Measurements from ENCODE around the gene ASTN2. TPM values are rescaled to one million over a fixed set of nuclear protein-coding genes. Genes with fewer than 3 reads are reported as not detected.

Gene ASTN2
- total RNA-seq, 1 donor from 2014 or later: 15.9 TPM

GRCh38 chr9:116574027-116574679, 840.7 kb downstream of the ASTN2 start:
- H3K27ac Mint-ChIP-seq: no peak overlapping the region

DNA sequence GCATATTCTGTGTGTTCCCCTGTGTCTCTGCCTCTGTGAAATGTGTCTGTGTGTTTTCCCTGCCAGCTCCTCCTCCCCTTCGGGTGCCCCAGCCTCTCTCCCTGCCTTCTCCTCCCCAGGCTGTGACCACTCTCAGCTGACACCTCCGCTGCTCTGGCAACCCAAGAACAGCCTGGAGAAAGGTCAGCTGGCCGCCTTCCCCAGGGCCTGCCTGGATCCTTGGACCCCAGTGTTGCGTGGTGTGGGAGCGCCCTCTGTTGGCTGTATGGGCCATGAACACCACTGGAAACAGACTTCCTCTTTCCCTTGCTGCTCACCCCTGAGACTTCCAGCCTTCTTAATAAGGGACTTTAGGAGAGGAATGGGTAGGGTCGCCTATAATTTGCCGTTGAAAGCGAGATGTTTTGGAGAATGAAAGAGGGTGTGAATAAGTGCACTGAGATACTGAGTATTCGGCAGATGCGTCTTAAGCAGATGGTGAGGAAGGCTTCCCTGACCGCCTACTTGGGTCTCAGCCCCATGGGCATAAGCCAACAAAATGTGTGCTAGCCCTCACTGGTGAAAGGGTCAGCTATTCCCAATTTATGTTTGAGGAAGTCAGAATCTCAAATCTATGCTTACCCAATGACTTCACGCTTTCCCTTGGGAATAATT, 842.6 kb downstream of the ASTN2 start:
- peak; percentile 99 for TF ChIP-seq CTCF (conservative IDR thresholded peaks at IDR 0.05)
- no peak overlapping the region for H3K4me3 Mint-ChIP-seq
- DNase-seq (ENCODE audit: extremely low spot score, unreplicated experiment): peak; percentile 81
- no peak overlapping the region for H3K27ac Mint-ChIP-seq
- no peaks in the 10 kb centered on the region for H3K27me3 Mint-ChIP-seq
- no peaks in the 10 kb centered on the region for H3K9me3 Mint-ChIP-seq
- no peaks in the 10 kb centered on the region for H3K36me3 Mint-ChIP-seq
- H3K4me1 Mint-ChIP-seq (ENCODE audit: unreplicated experiment): peaks cover 12% of the 10 kb centered on the region

More at GRCh38 chr9:116574027-116574679, 840.7 kb downstream of the ASTN2 start:
- no peak for DNase-seq (ENCODE audit: extremely low spot score, unreplicated experiment)
- H3K4me3 Mint-ChIP-seq: no peak overlapping the region
- H3K9me3 Mint-ChIP-seq: no peaks in the 10 kb centered on the region
- peaks cover 4% of the 10 kb centered on the region for H3K27me3 Mint-ChIP-seq
- no peaks in the 10 kb centered on the region for H3K36me3 Mint-ChIP-seq
- no peak for TF ChIP-seq CTCF (conservative IDR thresholded peaks at IDR 0.05)
- H3K4me1 Mint-ChIP-seq (ENCODE audit: unreplicated experiment): peaks cover 12% of the 10 kb centered on the region

- Mint-ChIP-seq H3K36me3 (peaks cover 3% of the 10 kb centered on the region), H3K27ac (no peak overlapping the region), H3K4me3 (no peak overlapping the region), H3K4me1 (ENCODE audit: unreplicated experiment) (peaks cover 5% of the 10 kb centered on the region), H3K27me3 (no peaks in the 10 kb centered on the region), H3K9me3 (peaks cover 5% of the 10 kb centered on the region)
- DNase-seq (ENCODE audit: extremely low spot score, unreplicated experiment): no peak
- TF ChIP-seq CTCF (conservative IDR thresholded peaks at IDR 0.05): no peak
These were observed 845.7 kb downstream of the ASTN2 start for GRCh38 chr9:116569111-116569510.

DNA sequence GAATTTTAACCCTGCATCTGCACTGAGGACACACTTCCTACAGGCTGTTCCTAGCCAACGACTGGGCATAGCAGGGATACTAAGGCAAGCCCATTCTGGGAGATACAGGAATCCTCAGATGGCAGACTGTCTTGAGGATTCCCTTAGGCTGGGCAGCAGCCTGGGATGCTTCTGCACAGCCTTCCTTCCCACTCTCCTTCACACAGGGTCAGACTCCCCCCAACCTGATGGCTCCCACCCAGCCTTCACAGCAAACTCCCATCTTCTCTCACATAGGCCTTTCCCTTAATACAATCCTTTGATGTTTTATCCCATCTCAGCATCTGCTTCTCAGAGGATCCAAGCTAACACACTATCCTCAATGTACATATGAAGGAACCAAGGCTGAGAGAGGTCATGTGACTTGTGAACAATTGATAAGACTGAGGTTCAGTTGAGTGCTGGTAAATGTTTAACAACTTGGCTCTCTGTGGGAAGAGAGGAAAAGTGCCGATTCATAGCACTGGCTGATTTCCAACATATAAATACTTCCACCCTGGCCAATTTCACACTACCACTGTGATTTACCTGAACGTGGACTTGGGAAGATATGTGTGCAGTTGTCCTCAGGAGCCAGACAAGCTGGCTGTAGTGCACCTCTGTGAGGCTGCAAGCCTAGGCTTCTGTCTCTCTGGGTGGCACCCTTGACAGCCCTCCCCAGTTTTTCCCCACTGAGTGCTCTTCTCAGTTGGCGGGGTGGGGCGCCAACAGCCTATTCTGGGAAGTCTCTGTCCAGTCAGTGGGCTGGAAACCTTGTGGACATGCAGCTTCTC, 848.0 kb downstream of the ASTN2 start:
- no peak for TF ChIP-seq CTCF (conservative IDR thresholded peaks at IDR 0.05)
- Mint-ChIP-seq H3K4me3 (peak overlapping the region; percentile 21), H3K27me3 (no peaks in the 10 kb centered on the region), H3K27ac (peak overlapping the region; percentile 16), H3K4me1 (ENCODE audit: unreplicated experiment) (peaks cover 5% of the 10 kb centered on the region), H3K9me3 (peaks cover 5% of the 10 kb centered on the region), H3K36me3 (peaks cover 3% of the 10 kb centered on the region)
- DNase-seq (ENCODE audit: extremely low spot score, unreplicated experiment): no peak

DNA sequence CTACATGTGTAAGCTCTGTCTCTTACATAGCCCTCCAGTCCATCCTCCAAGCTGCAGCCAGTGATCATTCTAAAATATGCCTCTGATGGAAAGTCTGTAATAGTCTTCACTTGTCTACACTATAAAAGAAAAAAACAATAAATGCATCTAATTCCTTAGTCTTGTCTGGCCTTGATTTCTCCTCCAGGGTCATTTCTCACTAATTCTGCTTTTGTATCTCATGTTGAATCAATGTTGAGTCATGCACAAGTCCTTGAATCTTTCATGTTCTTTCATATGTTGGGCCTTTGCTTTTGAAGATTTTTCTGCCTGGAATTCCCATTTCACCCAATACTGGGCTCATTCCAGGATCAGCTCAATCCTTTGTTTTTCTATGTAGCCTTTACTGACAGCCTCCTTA, 848.9 kb downstream of the ASTN2 start:
- H3K27me3 Mint-ChIP-seq: no peaks in the 10 kb centered on the region
- peaks cover 3% of the 10 kb centered on the region for H3K36me3 Mint-ChIP-seq
- peaks cover 5% of the 10 kb centered on the region for H3K9me3 Mint-ChIP-seq
- no peak overlapping the region for H3K4me3 Mint-ChIP-seq
- TF ChIP-seq CTCF (conservative IDR thresholded peaks at IDR 0.05): no peak
- no peak overlapping the region for H3K27ac Mint-ChIP-seq
- DNase-seq (ENCODE audit: extremely low spot score, unreplicated experiment): no peak
- H3K4me1 Mint-ChIP-seq (ENCODE audit: unreplicated experiment): peaks cover 5% of the 10 kb centered on the region
